ENCODE results near the gene CD247.

DNA sequence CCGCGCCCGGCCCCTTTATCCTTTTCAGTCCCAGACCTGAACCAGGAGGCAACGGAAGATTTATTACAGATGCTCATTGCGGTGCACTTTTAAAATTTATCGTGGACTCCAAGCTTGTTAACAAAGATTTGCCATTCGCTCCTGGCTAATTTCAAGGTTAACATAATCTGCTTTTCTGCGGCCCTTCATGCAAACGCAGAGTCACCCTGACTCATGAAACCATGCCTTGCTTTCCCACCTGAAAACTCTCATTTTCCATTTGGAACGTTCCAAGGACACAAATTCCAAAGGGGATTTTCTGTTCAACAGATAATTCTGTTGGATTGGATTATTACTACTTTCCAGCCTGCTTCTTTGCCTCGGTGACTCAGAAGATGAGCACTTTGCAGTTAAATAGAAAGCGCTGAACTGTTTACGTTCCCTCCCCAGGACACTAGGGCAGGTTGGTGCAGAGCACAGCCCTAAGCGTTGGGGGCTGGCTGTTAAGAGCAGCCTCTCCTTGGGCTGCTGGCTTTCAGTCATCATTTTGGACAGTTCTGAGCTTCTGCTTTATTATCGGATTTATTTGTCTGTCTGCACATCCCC is 51.1 kb downstream of the CD247 start:
- TF ChIP-seq FOXP1 (CRISPR knock-in tag; IDR thresholded peaks at IDR 0.05) (no peak), PHF20 (IDR thresholded peaks at IDR 0.05; ENCODE audit: partially characterized antibody) (no peak), HNRNPH1 (optimal IDR thresholded peaks at IDR 0.05; ENCODE audit: low read depth, low read length) (no peak)
- TF ChIP-seq, protein P1, sequence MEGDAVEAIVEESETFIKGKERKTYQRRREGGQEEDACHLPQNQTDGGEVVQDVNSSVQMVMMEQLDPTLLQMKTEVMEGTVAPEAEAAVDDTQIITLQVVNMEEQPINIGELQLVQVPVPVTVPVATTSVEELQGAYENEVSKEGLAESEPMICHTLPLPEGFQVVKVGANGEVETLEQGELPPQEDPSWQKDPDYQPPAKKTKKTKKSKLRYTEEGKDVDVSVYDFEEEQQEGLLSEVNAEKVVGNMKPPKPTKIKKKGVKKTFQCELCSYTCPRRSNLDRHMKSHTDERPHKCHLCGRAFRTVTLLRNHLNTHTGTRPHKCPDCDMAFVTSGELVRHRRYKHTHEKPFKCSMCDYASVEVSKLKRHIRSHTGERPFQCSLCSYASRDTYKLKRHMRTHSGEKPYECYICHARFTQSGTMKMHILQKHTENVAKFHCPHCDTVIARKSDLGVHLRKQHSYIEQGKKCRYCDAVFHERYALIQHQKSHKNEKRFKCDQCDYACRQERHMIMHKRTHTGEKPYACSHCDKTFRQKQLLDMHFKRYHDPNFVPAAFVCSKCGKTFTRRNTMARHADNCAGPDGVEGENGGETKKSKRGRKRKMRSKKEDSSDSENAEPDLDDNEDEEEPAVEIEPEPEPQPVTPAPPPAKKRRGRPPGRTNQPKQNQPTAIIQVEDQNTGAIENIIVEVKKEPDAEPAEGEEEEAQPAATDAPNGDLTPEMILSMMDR (IDR thresholded peaks at IDR 0.05 in 2 of 3, conservative IDR thresholded peaks at IDR 0.05 in 1 of 3; ENCODE audit: insufficient read depth in 2 of 3, low read depth in 1 of 3, low read length in 3 of 3), result no peak
